GM19193 (cell line): Measurements from ENCODE around the gene CNTN4.

Source experiments
- POLR2A ChIP-seq: IDR thresholded peaks from 4 replicates; pipeline ENCODE4 v1.6.1; 2011; ENCODE audit not compliant: insufficient read depth, insufficient read length; ENCODE audit errors: extremely low read depth

Gene CNTN4

GRCh38 chr3:2204054-2204453, 105.4 kb downstream of the CNTN4 start:
- TF ChIP-seq POLR2A, result no peak

- TF ChIP-seq POLR2A, result no peak
These were observed 107.0 kb downstream of the CNTN4 start for GRCh38 chr3:2205692-2206091.

- no peak for TF ChIP-seq POLR2A
These were observed 107.9 kb downstream of the CNTN4 start for GRCh38 chr3:2206536-2206935.

GRCh38 chr3:2211568-2211967, 112.9 kb downstream of the CNTN4 start:
- TF ChIP-seq POLR2A, result no peak

GRCh38 chr3:2212206-2212605, 113.5 kb downstream of the CNTN4 start:
- TF ChIP-seq POLR2A, result no peak

GRCh38 chr3:2218375-2218774, 119.7 kb downstream of the CNTN4 start:
- TF ChIP-seq POLR2A, result no peak

- TF ChIP-seq POLR2A, result no peak
These were observed 120.2 kb downstream of the CNTN4 start for GRCh38 chr3:2218816-2219215.

GRCh38 chr3:2236203-2236602, 137.5 kb downstream of the CNTN4 start:
- no peak for TF ChIP-seq POLR2A

- no peak for TF ChIP-seq POLR2A
These were observed 145.5 kb downstream of the CNTN4 start for GRCh38 chr3:2244137-2244536.

GRCh38 chr3:2246873-2247648, 148.4 kb downstream of the CNTN4 start:
- no peak for TF ChIP-seq POLR2A

- no peak for TF ChIP-seq POLR2A
These were observed 149.2 kb downstream of the CNTN4 start for GRCh38 chr3:2247831-2248230.

- no peak for TF ChIP-seq POLR2A
These were observed 152.1 kb downstream of the CNTN4 start for GRCh38 chr3:2250783-2251182.

GRCh38 chr3:2261747-2262146, 163.1 kb downstream of the CNTN4 start:
- no peak for TF ChIP-seq POLR2A

GRCh38 chr3:2262204-2262603, 163.5 kb downstream of the CNTN4 start:
- no peak for TF ChIP-seq POLR2A

GRCh38 chr3:2266606-2267005, 167.9 kb downstream of the CNTN4 start:
- no peak for TF ChIP-seq POLR2A

GRCh38 chr3:2268779-2269178, 170.1 kb downstream of the CNTN4 start:
- TF ChIP-seq POLR2A, result no peak

GRCh38 chr3:2274526-2274925, 175.9 kb downstream of the CNTN4 start:
- TF ChIP-seq POLR2A, result no peak
